GM12872 (cell line): ENCODE results near the gene GGA1.

Source experiments
- TF ChIP-seq, protein P1 (sequence below): IDR thresholded peaks from 3 replicates; pipeline ENCODE4 v1.5.1; 2011; ENCODE audit warnings: low read depth, mild to moderate bottlenecking, low read length, moderate library complexity; ENCODE audit not compliant: insufficient read depth

The GGA1 gene, protein sequence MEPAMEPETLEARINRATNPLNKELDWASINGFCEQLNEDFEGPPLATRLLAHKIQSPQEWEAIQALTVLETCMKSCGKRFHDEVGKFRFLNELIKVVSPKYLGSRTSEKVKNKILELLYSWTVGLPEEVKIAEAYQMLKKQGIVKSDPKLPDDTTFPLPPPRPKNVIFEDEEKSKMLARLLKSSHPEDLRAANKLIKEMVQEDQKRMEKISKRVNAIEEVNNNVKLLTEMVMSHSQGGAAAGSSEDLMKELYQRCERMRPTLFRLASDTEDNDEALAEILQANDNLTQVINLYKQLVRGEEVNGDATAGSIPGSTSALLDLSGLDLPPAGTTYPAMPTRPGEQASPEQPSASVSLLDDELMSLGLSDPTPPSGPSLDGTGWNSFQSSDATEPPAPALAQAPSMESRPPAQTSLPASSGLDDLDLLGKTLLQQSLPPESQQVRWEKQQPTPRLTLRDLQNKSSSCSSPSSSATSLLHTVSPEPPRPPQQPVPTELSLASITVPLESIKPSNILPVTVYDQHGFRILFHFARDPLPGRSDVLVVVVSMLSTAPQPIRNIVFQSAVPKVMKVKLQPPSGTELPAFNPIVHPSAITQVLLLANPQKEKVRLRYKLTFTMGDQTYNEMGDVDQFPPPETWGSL

DNA sequence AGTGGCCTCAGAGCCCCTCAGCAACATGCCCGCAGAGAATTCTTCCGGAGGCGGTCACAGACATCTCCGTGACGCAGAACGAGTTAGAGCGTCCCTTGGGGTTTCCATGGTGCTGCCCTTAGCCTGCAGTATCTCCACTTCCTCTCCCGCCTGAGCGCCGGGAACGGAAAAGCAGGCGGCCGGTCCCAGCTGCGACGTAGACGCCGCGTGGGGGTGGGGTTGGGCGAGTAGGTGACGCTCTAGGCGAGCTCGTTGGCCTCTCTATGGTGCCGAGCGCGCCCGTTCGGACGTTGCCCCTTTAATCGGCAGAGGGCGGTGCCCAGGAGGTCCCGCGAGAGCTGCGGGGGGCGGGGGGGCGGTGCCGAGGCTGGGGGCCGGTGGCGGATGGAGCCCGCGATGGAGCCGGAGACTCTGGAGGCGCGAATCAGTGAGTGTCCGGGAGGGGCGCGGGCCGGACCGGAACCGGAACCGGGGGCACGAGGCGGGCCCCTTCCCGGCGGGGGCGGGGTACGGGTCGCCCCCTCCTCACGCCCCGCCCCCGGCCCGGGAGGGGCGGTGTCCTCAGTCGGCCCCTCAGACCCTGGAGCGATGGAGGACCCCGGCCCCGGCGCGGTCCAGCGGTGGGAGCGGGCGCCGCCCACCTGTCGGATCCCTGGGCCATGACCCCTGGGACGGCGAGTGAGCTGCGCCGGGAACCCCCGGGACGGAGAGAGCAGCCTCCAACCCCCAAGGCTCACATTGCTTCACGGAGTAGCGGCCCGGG lies at the start of gene GGA1:
GGA1 (plus strand) TSS at position 358 of the 763 bp plus-strand sequence; CDS start at position 385, 27 bp downstream.
- TF ChIP-seq, protein P1, sequence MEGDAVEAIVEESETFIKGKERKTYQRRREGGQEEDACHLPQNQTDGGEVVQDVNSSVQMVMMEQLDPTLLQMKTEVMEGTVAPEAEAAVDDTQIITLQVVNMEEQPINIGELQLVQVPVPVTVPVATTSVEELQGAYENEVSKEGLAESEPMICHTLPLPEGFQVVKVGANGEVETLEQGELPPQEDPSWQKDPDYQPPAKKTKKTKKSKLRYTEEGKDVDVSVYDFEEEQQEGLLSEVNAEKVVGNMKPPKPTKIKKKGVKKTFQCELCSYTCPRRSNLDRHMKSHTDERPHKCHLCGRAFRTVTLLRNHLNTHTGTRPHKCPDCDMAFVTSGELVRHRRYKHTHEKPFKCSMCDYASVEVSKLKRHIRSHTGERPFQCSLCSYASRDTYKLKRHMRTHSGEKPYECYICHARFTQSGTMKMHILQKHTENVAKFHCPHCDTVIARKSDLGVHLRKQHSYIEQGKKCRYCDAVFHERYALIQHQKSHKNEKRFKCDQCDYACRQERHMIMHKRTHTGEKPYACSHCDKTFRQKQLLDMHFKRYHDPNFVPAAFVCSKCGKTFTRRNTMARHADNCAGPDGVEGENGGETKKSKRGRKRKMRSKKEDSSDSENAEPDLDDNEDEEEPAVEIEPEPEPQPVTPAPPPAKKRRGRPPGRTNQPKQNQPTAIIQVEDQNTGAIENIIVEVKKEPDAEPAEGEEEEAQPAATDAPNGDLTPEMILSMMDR = no peak

DNA sequence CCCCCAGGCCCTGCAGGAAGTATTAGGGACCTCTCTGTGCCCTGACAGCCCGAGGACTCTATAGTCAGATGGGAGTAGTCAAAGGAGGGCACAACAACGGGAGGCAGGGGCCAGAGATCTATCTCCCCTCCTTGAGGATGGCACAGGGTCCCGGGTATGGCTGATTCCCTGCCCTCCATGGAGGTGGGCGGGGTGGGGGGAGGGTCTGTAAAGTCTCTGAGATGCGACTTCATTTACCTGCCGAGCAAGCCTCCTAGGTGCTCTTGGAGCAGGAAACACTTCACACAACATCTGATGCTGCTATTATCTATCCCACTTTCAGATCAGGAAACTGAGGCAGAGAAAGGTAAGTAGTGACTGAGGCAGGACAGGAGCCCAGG lies 49.1 kb upstream of the GGA1 start:
- TF ChIP-seq, protein P1 = no peak

DNA sequence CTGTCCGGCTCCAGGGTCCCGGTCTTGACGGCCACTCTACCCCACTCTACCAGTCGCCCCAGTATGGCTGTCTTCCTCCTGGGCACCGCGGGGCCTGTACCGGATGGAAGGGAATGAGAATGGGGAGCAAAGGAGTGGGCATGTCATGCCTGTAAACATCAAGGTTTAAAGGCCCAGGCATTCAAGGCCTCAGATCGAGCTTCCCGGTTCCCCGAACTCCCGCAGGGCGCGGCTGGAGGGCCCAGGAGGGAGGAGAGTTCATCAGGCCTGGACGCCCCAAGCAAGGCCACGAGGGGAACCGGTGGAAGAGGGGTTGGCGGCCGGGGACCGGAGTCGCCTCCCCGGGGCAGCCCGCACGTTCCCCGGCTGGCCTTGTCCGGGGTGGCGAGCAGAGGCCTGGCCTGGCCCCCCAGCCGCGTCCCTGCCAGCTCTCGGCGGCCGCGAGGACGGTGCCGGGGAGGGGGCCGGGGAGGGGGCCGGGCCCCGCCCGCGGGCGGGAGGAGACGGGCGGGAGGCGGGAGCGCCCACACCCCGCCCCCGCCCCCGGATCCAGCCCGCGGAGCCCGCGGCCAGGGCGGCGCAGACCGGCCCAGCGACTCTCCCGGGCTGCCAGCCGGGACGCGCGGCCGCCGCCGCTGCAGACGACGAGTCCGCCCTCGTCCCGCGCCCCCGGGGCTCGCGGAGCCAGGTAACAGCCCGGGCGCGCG lies 48.6 kb upstream of the GGA1 start, which contains the start of gene CDC42EP1:
CDC42EP1 (plus strand) TSS at position 580 of the 707 bp plus-strand sequence. CDS start 5,870 bp downstream, outside the sequence.
- TF ChIP-seq, protein P1 = no peak

DNA sequence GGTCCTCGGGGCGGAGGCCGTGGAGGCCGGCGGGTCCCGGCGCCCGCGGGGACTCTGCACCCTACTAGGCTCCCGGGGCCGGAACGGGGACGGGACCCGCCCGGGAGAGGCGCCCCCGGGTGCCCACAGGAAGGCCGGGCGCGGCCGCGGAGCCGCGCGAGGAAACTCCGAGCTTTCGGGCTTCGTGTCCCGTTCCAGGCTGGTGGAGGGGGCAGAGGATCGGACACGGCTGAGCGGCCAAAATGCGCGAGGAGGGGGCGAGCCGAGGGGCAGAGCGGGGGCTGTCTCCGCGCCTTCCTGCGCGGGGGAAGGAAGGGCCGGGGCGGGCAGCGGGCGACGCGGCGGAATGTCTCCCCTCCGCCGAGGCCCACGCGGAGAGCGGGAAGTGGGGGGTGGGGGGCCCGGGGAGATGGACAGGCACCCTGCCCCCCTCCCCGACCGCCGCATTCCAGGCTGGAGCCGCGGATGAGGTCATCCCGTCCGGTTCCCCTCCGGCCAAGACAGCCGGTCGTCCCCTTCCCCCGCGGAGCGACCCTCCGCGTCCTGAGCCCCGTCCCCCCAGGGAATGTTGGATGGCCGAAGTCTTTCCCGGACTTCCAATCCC lies 47.9 kb upstream of the GGA1 start:
- TF ChIP-seq, protein P1 = no peak

DNA sequence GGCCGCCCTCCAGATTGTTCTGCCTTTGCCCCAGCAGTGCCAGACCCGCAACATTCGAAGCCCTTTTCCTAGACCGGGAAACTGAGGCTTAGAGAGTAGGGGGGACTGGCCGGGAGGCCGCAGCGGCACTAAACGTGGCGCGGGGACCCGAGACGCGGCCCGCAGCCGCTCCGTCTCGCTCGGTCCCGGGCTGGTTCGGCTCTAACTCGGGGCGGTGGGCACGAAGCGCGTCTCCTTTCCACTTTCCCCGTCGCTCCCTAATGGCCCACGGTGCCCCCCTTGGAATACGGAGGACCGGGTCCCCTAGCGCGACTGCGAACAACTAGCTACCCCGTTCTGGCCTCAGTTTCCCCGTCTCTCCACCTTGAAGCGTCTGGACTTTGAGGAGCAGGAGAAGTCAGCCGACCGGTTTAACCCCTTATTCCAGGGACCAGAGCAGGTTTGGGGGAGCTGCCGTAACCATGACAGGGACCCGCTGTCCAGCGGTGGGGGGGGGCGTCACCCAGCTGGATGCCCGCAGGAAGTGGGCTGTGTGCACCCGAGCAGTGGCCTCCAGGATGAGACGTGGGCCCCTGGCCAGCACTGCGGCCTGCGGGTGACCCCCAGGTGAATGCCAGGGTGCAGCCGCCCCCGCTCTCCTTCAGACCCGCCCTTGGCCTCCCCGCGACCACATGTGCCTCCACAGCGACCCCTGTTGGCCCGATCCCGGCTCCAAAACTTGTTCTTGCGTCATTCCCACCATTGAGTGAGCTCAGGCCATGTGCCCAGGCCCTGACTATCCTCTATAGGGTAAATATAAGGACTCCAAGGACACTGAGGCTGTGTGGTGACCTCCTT lies 47.2 kb upstream of the GGA1 start:
- TF ChIP-seq, protein P1 = peak; percentile 82

DNA sequence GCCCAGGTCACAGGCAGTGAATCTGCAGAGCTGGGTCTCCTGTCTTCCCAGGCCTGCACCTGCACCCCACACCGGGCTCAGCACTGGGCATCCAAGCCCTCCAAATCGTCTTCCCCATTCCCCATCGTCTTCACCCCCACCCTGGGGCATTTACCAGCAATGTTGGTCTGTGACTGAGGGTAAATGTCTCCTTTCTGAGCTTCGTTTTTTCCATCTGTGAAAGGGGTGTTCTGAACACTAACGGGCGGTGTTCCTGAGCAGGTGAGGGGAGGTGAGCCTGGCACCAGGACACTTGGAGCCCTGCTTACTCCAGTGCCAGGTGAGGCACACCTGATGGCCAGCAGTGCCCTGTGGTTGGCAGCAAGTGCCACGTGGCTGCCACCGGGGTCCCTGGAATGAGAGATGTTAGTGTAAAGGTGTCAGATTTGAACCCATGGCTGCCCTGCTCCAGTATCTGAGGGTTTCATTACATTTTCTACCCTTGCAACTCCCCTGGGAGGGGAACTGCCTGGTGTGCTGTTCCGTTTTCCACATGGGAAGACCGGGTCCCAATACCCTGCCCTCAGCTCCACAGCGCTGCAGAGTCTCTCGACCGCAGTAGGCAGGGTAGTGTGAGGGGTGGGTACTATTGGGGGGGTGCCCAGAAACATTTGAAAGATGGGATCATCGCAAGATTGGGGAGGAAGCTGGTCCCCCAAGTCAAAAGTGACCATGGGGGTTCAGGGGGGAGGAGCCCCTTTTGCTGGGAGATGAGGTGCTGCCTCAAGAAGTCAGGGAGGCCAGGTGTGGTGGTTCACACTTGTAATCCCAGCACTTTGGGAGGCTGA lies 46.4 kb upstream of the GGA1 start:
- TF ChIP-seq, protein P1 = no peak
